Endothelial cell of umbilical vein (primary cell): Measurements from ENCODE around the gene CEP350. TPM values are rescaled to one million over a fixed set of nuclear protein-coding genes. Genes with fewer than 3 reads are reported as not detected.
A peak's percentile ranks its signal among the peaks of the same experiment; 100 is the strongest.

Experiments
- BruUV-seq: library from RNA; stranded (reverse); fragments of 400-500 nt; replicated peaks from 2 replicates; lab custom pipeline; 2021; lab: Mats Ljungman, UMichigan
- CTCF ChIA-PET: fragments of 300-600, 350-600 bp; sonication (Branson Sonifier 250); formaldehyde crosslinking; loops from one replicate; lab custom pipeline; 2021; ENCODE audit warnings: antibody characterized with exemption, inconsistent platforms; lab: Charles Lee
- POLR2A ChIA-PET: fragments of 300-600, 350-600 bp; sonication (Branson Sonifier 250); formaldehyde crosslinking; loops from one replicate; lab custom pipeline; 2021; ENCODE audit warnings: antibody characterized with exemption, inconsistent platforms; lab: Charles Lee
- DNase-seq: peaks from one replicate; pipeline ENCODE4 v3.0.0-alpha.2; 2011; ENCODE audit warnings: low read depth, low spot score
- FAIRE-seq: peaks from 2 replicates; lab custom pipeline; 2011; peaks lifted over from hg19 to GRCh38; lab: Jason Lieb, UNC
- H2AFZ ChIP-seq: 2 replicates; pipeline ENCODE4 v1.6.0; 2012; ENCODE audit warnings: low read depth, low read length, control low read depth, inconsistent platforms
- H3K27ac ChIP-seq: 2 replicates; pipeline ENCODE4 v1.5.1; 2011; ENCODE audit warnings: low read depth, mild to moderate bottlenecking, control low read depth, low read length, moderate library complexity; ENCODE audit not compliant: insufficient read depth
- H3K27me3 ChIP-seq, 2 experiments: 2 replicates each; pipeline versions ENCODE4 v1.6.0 to v1.6.1; 2011; ENCODE audit warnings: low read length in 2 of 2, mixed read lengths in 1 of 2; ENCODE audit not compliant: control insufficient read depth in 2 of 2, insufficient read depth in 2 of 2
- H3K36me3 ChIP-seq, 2 experiments: 2 replicates in 1 of 2; 3 replicates in 1 of 2; pipeline ENCODE4 v1.5.1; 2011; ENCODE audit warnings: low read length in 2 of 2, mild to moderate bottlenecking in 1 of 2, moderate library complexity in 1 of 2; ENCODE audit not compliant: control insufficient read depth in 2 of 2, insufficient read depth in 2 of 2; ENCODE audit errors: extremely low read depth in 1 of 2
- H3K4me1 ChIP-seq: 3 replicates; pipeline ENCODE4 v1.5.1; 2011; ENCODE audit warnings: mild to moderate bottlenecking, low read length; ENCODE audit not compliant: control insufficient read depth, insufficient read depth; ENCODE audit errors: extremely low read depth
- H3K4me2 ChIP-seq: 2 replicates; pipeline ENCODE4 v1.6.1; 2011; ENCODE audit warnings: low read length, control low read depth, mixed read lengths; ENCODE audit not compliant: insufficient read depth
- H3K4me3 ChIP-seq, 3 experiments: fragments of 200-600 bp in 1 of 3; sonication (generic), shearing (Covaris generic) in 1 of 3; replicated peaks in 1 of 3; 2 replicates each; pipeline ENCODE4 v1.5.1; 2011 to 2016; ENCODE audit warnings: control low read depth in 3 of 3, low read length in 3 of 3, mild to moderate bottlenecking in 2 of 3, inconsistent platforms in 1 of 3, low read depth in 1 of 3, moderate library complexity in 1 of 3; ENCODE audit not compliant: insufficient read depth in 1 of 3
- H3K79me2 ChIP-seq: 2 replicates; pipeline ENCODE4 v1.6.0; 2012; ENCODE audit warnings: low read length, inconsistent platforms; ENCODE audit not compliant: control insufficient read depth, insufficient read depth
- H3K9ac ChIP-seq: replicated peaks from 2 replicates; pipeline ENCODE3; 2011; ENCODE audit warnings: low read length, control low read depth; ENCODE audit not compliant: insufficient read depth; ENCODE audit errors: extremely low read depth
- H3K9me1 ChIP-seq: replicated peaks from 3 replicates; pipeline ENCODE4 v1.6.0; 2011; ENCODE audit warnings: mild to moderate bottlenecking, low read length; ENCODE audit not compliant: control insufficient read depth, insufficient read depth; ENCODE audit errors: extremely low read depth
- H3K9me3 ChIP-seq: replicated peaks from 2 replicates; pipeline ENCODE4 v1.5.1; 2012; ENCODE audit warnings: low read length, inconsistent platforms; ENCODE audit not compliant: control insufficient read depth, insufficient read depth
- H4K20me1 ChIP-seq: replicated peaks from 2 replicates; pipeline ENCODE3; 2011; ENCODE audit warnings: mild to moderate bottlenecking, low read length; ENCODE audit not compliant: control insufficient read depth, insufficient read depth; ENCODE audit errors: extremely low read depth
- CTCF ChIP-seq, 2 donors: IDR thresholded peaks; 1 replicate in 1 of 2; 2 replicates in 1 of 2; pipeline ENCODE4 v1.5.1; 2011; ENCODE audit warnings: low read length in 2 of 2, mild to moderate bottlenecking in 2 of 2, moderate library complexity in 2 of 2, control low read depth in 1 of 2, inconsistent platforms in 1 of 2, low read depth in 1 of 2; ENCODE audit not compliant: insufficient read depth in 1 of 2; ENCODE audit errors: extremely low read depth in 1 of 2
- FOS ChIP-seq: IDR thresholded peaks from 2 replicates; pipeline ENCODE4 v1.6.1; 2011; ENCODE audit warnings: mild to moderate bottlenecking, low read length, moderate library complexity, borderline replicate concordance; ENCODE audit not compliant: insufficient read depth
- MAX ChIP-seq: IDR thresholded peaks from 2 replicates; pipeline ENCODE4 v1.6.1; 2011; ENCODE audit not compliant: insufficient read depth, insufficient read length
- MYC ChIP-seq: IDR thresholded peaks from one replicate; pipeline ENCODE4 v1.6.1; 2011; ENCODE audit warnings: mild to moderate bottlenecking, low read depth, low read length
- dilution Hi-C: fragments of 300-500 bp; cut with MboI; formaldehyde crosslinking; loops from one replicate; pipeline ENCODE4 v1.15.0; 2019; ENCODE audit warnings: low sequenced_read_pairs; ENCODE audit not compliant: extremely low pct_ligation_motif_present
- intact Hi-C: fragments of 100-400 bp; cut with micrococcal nuclease; formaldehyde crosslinking; loops from one replicate; pipeline ENCODE4 v1.10.0; 2022
- polyA plus RNA-seq, 4 experiments: library from polyadenylated mRNA; depleted of rRNA in 3 of 4; stranded (reverse) in 3 of 4; unstranded in 1 of 4; fragments of >200 nt; gene quantifications; 2 replicates each; pipeline versions ENCODE4 v1.2.1 to v1.2.3, GENCODE V29; 2011 to 2012; ENCODE audit warnings: missing spikeins in 1 of 4
- total RNA-seq: library from RNA; stranded (reverse); gene quantifications from 2 replicates; pipeline ENCODE4 v1.2.3, GENCODE V29; 2021

CEP350 gene
- total and polyA plus RNA-seq, 2 donors (not counting 3 experiments of a cell fraction or from before 2014, with no cell fraction given) = 4.8 to 30.1 TPM

- CTCF ChIA-PET = interaction anchor here (0.8 to 1.6 kb wide), 5 partner anchors 9 to 238 kb away, joined by 3 to 5 read pairs (median 4); no protein-coding TSS in a partner anchor
These were observed 190.2 kb downstream of the CEP350 start for GRCh38 chr1:180144659-180145357.

More at GRCh38 chr1:180144659-180145357, 190.2 kb downstream of the CEP350 start:
- FAIRE-seq = no peak
- Histone ChIP-seq H3K27me3 (no peaks in the 10 kb centered on the region), H3K4me3 (no peak overlapping the region), H3K36me3 (no peaks in the 10 kb centered on the region), H2AFZ (peak overlapping the region; percentile 43), H3K9ac (no peak overlapping the region), H3K9me3 (no peaks in the 10 kb centered on the region), H3K27ac (no peak overlapping the region), H3K9me1 (no peaks in the 10 kb centered on the region), H3K79me2 (no peaks in the 10 kb centered on the region), H3K4me1 (no peaks in the 10 kb centered on the region), H3K4me2 (no peak overlapping the region), H4K20me1 (no peaks in the 10 kb centered on the region)
- intact Hi-C loops = no loop called here
- no TSS peak for BruUV-seq
- TF ChIP-seq FOS (no peak), CTCF (IDR thresholded peaks at IDR 0.05; ENCODE audit: extremely low read depth in 1 of 2, insufficient read depth in 1 of 2, low read depth in 1 of 2, low read length in 2 of 2) (no peak), MAX (no peak), MYC (no peak)
- dilution Hi-C loops = no loop called here
- no peak for DNase-seq
- POLR2A ChIA-PET = no interaction called here
